HG03103 (cell line): Measurements from ENCODE around the gene PLA2G4F.

Experiments used
- ATAC-seq: cut with Tn5 transposase; IDR thresholded peaks from one replicate; pipeline ENCODE4 v1.9.1; 2021; ENCODE audit warnings: low read depth; ENCODE audit not compliant: unreplicated experiment

PLA2G4F gene

GRCh38 chr15:42133886-42134502, 22.4 kb downstream of the PLA2G4F start:
- ATAC-seq, result no peak

GRCh38 chr15:42133356-42133755, 23.1 kb downstream of the PLA2G4F start:
- no peak for ATAC-seq

- no peak for ATAC-seq
Observed at GRCh38 chr15:42131826-42132806, 24.3 kb downstream of the PLA2G4F start.

- ATAC-seq, result no peak
Observed at GRCh38 chr15:42131006-42131405, 25.4 kb downstream of the PLA2G4F start.

- ATAC-seq, result no peak
Observed at GRCh38 chr15:42130246-42130986, 26.0 kb downstream of the PLA2G4F start.

GRCh38 chr15:42129364-42129763, 27.1 kb downstream of the PLA2G4F start:
- no peak for ATAC-seq

- ATAC-seq, result no peak
Observed at GRCh38 chr15:42128476-42128875, 28.0 kb downstream of the PLA2G4F start.

GRCh38 chr15:42123546-42123945, 32.9 kb downstream of the PLA2G4F start:
- no peak for ATAC-seq

- no peak for ATAC-seq
Observed at GRCh38 chr15:42121682-42122081, 34.8 kb downstream of the PLA2G4F start.

GRCh38 chr15:42121021-42121420, 35.4 kb downstream of the PLA2G4F start:
- ATAC-seq, result no peak

GRCh38 chr15:42120285-42120684, 36.2 kb downstream of the PLA2G4F start:
- ATAC-seq, result no peak

- no peak for ATAC-seq
Observed at GRCh38 chr15:42119446-42119760, 37.0 kb downstream of the PLA2G4F start.

- ATAC-seq, result no peak
Observed at GRCh38 chr15:42118650-42119445, 37.6 kb downstream of the PLA2G4F start.

GRCh38 chr15:42111924-42112323, 44.5 kb downstream of the PLA2G4F start:
- no peak for ATAC-seq

GRCh38 chr15:42110367-42110766, 46.1 kb downstream of the PLA2G4F start:
- ATAC-seq, result no peak

- no peak for ATAC-seq
Observed at GRCh38 chr15:42108806-42109205, 47.6 kb downstream of the PLA2G4F start.

- no peak for ATAC-seq
Observed at GRCh38 chr15:42108189-42108588, 48.2 kb downstream of the PLA2G4F start.

GRCh38 chr15:42107473-42107872, 49.0 kb downstream of the PLA2G4F start:
- no peak for ATAC-seq

- ATAC-seq, result no peak
Observed at GRCh38 chr15:42106288-42106687, 50.1 kb downstream of the PLA2G4F start.

- ATAC-seq, result no peak
Observed at GRCh38 chr15:42104095-42104891, 52.1 kb downstream of the PLA2G4F start.
